GM20000 (cell line): ENCODE data around the gene STXBP6.

Source experiments
- DNase-seq: peaks from one replicate; pipeline ENCODE4 v3.0.0; 2012; ENCODE audit warnings: low spot score
- CTCF ChIP-seq: IDR thresholded peaks from 2 replicates; pipeline ENCODE4 v1.5.1; 2012; ENCODE audit warnings: mild to moderate bottlenecking, control low read depth; ENCODE audit errors: extremely low read depth, missing control alignments

STXBP6 gene

GRCh38 chr14:25052385-25052784 is 2.4 kb upstream of the STXBP6 start:
- DNase-seq, result no peak
- no peak for TF ChIP-seq CTCF

- TF ChIP-seq CTCF, result no peak
- DNase-seq, result no peak
Observed at GRCh38 chr14:25050269-25051150, 563 bp upstream of the STXBP6 start.

GRCh38 chr14:25049093-25049567 is 817 bp downstream of the STXBP6 start:
- no peak for TF ChIP-seq CTCF
- no peak for DNase-seq

GRCh38 chr14:25048170-25049016 is 1.6 kb downstream of the STXBP6 start:
- TF ChIP-seq CTCF, result no peak
- DNase-seq, result no peak

- DNase-seq, result no peak
- TF ChIP-seq CTCF, result no peak
Observed at GRCh38 chr14:25046301-25046943, 3.5 kb downstream of the STXBP6 start.

- TF ChIP-seq CTCF, result no peak
- no peak for DNase-seq
Observed at GRCh38 chr14:25044106-25044698, 5.7 kb downstream of the STXBP6 start.
